ENCODE results near the gene ADARB2. TPM values are rescaled to one million over a fixed set of nuclear protein-coding genes. Genes with fewer than 3 reads are reported as not detected.

Gene ADARB2
- total and polyA plus RNA-seq, 2 experiments from 2014 or later: 2.0 to 5.0 TPM

DNA sequence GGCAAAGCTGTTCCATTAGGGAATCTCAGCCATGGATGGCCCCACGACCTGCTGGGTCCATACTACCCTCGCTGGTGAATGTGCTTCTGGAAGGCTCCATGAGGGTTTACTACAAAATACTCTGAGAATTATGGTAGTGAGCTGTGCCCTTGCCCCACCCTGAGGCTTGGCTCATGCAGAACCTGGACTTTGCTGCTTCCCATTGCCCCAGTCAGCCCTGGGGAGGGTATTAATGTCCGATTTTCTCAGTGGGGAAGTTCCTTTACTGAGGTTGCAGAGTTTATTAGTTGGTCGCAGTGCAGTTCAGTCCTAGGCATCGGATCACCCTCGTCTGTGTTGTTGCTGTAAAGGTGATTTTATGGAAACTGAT, 371.0 kb downstream of the ADARB2 start (continued):
- TF ChIP-seq, protein P1, sequence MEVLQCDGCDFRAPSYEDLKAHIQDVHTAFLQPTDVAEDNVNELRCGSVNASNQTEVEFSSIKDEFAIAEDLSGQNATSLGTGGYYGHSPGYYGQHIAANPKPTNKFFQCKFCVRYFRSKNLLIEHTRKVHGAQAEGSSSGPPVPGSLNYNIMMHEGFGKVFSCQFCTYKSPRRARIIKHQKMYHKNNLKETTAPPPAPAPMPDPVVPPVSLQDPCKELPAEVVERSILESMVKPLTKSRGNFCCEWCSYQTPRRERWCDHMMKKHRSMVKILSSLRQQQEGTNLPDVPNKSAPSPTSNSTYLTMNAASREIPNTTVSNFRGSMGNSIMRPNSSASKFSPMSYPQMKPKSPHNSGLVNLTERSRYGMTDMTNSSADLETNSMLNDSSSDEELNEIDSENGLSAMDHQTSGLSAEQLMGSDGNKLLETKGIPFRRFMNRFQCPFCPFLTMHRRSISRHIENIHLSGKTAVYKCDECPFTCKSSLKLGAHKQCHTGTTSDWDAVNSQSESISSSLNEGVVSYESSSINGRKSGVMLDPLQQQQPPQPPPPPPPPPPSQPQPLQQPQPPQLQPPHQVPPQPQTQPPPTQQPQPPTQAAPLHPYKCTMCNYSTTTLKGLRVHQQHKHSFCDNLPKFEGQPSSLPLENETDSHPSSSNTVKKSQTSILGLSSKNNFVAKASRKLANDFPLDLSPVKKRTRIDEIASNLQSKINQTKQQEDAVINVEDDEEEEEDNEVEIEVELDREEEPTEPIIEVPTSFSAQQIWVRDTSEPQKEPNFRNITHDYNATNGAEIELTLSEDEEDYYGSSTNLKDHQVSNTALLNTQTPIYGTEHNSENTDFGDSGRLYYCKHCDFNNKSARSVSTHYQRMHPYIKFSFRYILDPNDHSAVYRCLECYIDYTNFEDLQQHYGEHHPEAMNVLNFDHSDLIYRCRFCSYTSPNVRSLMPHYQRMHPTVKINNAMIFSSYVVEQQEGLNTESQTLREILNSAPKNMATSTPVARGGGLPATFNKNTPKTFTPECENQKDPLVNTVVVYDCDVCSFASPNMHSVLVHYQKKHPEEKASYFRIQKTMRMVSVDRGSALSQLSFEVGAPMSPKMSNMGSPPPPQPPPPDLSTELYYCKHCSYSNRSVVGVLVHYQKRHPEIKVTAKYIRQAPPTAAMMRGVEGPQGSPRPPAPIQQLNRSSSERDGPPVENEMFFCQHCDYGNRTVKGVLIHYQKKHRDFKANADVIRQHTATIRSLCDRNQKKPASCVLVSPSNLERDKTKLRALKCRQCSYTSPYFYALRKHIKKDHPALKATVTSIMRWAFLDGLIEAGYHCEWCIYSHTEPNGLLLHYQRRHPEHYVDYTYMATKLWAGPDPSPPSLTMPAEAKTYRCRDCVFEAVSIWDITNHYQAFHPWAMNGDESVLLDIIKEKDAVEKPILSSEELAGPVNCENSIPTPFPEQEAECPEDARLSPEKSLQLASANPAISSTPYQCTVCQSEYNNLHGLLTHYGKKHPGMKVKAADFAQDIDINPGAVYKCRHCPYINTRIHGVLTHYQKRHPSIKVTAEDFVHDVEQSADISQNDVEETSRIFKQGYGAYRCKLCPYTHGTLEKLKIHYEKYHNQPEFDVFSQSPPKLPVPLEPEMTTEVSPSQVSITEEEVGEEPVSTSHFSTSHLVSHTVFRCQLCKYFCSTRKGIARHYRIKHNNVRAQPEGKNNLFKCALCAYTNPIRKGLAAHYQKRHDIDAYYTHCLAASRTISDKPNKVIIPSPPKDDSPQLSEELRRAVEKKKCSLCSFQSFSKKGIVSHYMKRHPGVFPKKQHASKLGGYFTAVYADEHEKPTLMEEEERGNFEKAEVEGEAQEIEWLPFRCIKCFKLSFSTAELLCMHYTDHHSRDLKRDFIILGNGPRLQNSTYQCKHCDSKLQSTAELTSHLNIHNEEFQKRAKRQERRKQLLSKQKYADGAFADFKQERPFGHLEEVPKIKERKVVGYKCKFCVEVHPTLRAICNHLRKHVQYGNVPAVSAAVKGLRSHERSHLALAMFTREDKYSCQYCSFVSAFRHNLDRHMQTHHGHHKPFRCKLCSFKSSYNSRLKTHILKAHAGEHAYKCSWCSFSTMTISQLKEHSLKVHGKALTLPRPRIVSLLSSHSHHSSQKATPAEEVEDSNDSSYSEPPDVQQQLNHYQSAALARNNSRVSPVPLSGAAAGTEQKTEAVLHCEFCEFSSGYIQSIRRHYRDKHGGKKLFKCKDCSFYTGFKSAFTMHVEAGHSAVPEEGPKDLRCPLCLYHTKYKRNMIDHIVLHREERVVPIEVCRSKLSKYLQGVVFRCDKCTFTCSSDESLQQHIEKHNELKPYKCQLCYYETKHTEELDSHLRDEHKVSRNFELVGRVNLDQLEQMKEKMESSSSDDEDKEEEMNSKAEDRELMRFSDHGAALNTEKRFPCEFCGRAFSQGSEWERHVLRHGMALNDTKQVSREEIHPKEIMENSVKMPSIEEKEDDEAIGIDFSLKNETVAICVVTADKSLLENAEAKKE (CRISPR knock-in tag; IDR thresholded peaks at IDR 0.05): no peak
- no peak for TF ChIP-seq POLR2AphosphoS5 (IDR thresholded peaks at IDR 0.05; ENCODE audit: low read depth)
- TF ChIP-seq, protein P2, sequence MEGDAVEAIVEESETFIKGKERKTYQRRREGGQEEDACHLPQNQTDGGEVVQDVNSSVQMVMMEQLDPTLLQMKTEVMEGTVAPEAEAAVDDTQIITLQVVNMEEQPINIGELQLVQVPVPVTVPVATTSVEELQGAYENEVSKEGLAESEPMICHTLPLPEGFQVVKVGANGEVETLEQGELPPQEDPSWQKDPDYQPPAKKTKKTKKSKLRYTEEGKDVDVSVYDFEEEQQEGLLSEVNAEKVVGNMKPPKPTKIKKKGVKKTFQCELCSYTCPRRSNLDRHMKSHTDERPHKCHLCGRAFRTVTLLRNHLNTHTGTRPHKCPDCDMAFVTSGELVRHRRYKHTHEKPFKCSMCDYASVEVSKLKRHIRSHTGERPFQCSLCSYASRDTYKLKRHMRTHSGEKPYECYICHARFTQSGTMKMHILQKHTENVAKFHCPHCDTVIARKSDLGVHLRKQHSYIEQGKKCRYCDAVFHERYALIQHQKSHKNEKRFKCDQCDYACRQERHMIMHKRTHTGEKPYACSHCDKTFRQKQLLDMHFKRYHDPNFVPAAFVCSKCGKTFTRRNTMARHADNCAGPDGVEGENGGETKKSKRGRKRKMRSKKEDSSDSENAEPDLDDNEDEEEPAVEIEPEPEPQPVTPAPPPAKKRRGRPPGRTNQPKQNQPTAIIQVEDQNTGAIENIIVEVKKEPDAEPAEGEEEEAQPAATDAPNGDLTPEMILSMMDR (conservative IDR thresholded peaks at IDR 0.05; ENCODE audit: low read depth in 2 of 2): no peak
- no peak for TF ChIP-seq ZNF114 (CRISPR knock-in tag; IDR thresholded peaks at IDR 0.05)
- no peak for TF ChIP-seq EZH2phosphoT487 (IDR thresholded peaks at IDR 0.05; ENCODE audit: unreplicated experiment)
- TF ChIP-seq CREB1 (CRISPR knock-in tag; IDR thresholded peaks at IDR 0.05; ENCODE audit: low read depth): no peak
- TF ChIP-seq, protein P3, sequence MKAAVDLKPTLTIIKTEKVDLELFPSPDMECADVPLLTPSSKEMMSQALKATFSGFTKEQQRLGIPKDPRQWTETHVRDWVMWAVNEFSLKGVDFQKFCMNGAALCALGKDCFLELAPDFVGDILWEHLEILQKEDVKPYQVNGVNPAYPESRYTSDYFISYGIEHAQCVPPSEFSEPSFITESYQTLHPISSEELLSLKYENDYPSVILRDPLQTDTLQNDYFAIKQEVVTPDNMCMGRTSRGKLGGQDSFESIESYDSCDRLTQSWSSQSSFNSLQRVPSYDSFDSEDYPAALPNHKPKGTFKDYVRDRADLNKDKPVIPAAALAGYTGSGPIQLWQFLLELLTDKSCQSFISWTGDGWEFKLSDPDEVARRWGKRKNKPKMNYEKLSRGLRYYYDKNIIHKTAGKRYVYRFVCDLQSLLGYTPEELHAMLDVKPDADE (IDR thresholded peaks at IDR 0.05): no peak
